GM19239 (cell line): ENCODE results near the gene ZNF738.

Experiments
- DNase-seq: peaks from one replicate; pipeline ENCODE4 v3.0.0; 2011; ENCODE audit warnings: low spot score; ENCODE audit not compliant: insufficient read length
- FAIRE-seq: peaks from 2 replicates; lab custom pipeline; 2011; peaks lifted over from hg19 to GRCh38; lab: Jason Lieb, UNC

ZNF738 gene

GRCh38 chr19:21402303-21402985 is 43.6 kb downstream of the ZNF738 start:
- DNase-seq (no peak), FAIRE-seq (no peak)

GRCh38 chr19:21410166-21410565 is 51.4 kb downstream of the ZNF738 start:
- no peak for FAIRE-seq

DNA sequence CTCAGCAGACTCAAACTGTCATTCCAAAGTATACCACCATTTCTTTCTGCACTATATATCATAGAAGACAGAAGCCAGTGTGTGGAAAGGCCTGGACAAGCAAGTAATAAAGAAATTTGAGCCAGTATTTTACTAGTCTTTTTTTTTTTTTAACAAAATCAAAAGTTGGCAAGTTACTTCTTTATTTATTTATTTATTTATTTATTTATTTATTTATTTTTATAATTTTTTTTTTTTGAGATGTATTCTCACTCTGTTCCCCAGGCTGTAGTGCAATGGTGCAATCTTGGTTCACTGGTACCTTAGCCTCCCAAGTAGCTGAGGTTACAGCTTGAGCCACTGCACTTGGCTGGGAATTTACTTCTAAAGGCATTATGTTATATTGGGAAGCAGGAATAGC is 63.4 kb downstream of the ZNF738 start:
- FAIRE-seq (no peak), DNase-seq (no peak)

More at GRCh38 chr19:21410166-21410565, 51.4 kb downstream of the ZNF738 start:
- no peak for DNase-seq

GRCh38 chr19:21423057-21424041 is 64.5 kb downstream of the ZNF738 start:
- no peak for FAIRE-seq

More at GRCh38 chr19:21423057-21424041, 64.5 kb downstream of the ZNF738 start:
- DNase-seq, result no peak
